Body of pancreas (tissue), 4 donors: ENCODE data around the gene BTAF1.

Source experiments
- CTCF ChIP-seq, 7 experiments: fragments of 450-650 bp in 4 of 7; fragments of 200-600 bp in 3 of 7; sonication (generic) in 3 of 7; IDR thresholded peaks; one replicate each; pipeline ENCODE4 v1.5.1; 2016 to 2019; ENCODE audit warnings: antibody characterized with exemption in 7 of 7
- POLR2A ChIP-seq, 3 donors: fragments of 450-650 bp; IDR thresholded peaks; one replicate each; pipeline ENCODE4 v1.6.1; 2016; ENCODE audit warnings: antibody characterized with exemption in 3 of 3, mild to moderate bottlenecking in 2 of 3

DNA sequence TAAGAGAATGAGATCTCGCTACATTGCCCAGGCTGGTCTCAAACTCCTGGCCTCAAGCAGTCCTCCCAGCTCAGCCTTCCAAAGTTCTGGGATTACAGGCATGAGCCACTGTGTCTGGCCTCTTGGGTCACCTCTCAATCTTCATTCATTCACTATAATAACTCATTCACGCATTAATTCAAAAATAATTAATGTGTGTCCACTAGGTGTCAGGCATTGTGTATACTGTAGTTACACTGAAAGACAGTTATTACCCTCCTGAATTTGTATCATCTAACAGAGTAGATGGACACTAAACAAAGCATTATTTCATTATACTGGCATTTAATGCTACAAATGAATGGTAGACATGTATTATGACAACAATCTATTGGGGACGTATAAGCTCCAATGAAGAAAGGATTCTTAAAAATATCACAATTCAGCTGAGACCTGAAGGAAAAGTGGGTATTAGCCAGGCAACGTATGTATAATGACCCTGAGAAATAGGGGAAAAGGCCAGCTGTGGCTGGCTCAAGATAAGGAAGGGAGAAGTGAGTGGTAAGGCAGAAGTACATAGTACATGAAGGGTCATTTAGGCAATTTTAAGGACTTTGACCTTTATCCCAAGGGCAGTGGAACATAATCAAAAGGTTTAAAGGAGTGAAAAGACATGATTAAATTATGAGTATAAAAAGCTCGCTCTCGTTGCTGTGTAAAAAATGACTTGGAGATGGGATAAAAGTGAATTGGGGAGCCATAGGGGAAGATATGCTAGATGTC is 150.7 kb downstream of the BTAF1 start:
- TF ChIP-seq POLR2A (IDR thresholded peaks at IDR 0.05): no peak
- peak in 5 of 7 experiments; percentile 21 to 38 (median 28) for TF ChIP-seq CTCF (IDR thresholded peaks at IDR 0.05)
